ENCODE results near the gene SPATA3. TPM values are rescaled to one million over a fixed set of nuclear protein-coding genes. Genes with fewer than 3 reads are reported as not detected.
A peak's percentile ranks its signal among the peaks of the same experiment; 100 is the strongest.

SPATA3 gene
- total and polyA plus RNA-seq, 2 of the 13 experiments (the other 11 are each of a cell fraction or from before 2014, with no cell fraction given), result not detected

DNA sequence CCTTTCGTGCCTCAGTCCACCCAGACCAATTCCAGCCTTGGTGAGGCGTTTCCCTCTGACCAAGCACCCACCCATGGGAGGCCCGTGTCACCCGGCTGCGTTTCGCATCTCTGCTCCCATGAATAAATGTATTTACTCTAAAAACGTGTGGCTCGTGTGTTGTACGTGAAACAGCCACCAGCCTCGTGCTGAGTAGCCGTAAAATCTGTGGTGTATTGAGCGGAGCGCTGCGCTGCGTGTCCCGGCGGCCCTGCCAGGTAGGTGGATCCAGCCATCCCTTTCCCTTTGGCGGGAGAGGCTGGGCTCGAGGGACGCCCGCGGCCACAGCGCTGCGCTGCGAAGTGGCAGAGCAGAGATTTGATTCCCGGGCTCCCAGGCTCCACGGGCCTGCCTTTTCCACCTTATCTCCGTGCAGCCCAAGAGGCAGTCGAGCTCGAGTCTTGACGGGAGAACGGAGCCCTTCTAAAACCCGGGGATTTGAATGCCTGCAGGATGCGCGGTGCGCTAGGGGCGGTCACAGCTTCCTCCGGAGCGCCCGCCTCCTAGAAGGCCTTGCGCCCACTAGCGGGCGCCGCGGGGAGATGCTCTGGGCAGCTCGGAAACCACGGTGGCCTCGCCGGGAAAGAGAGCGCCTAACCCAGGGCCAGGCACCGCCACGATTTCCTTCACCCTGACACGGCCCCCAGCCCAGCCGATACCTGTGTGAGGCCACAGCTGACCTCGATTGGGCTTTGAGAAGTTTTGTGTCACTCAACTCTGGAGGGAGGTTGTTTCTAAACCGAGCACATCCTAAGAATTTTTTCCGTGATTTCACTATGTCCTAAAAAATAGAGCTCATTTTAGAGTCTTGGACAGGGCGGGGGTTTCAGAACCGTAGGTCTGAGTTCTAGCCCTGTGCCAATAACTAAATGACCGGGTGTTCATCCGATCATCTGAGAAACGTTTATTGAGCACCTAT lies 56.9 kb downstream of the SPATA3 start (continued):
- TF ChIP-seq, protein P1, sequence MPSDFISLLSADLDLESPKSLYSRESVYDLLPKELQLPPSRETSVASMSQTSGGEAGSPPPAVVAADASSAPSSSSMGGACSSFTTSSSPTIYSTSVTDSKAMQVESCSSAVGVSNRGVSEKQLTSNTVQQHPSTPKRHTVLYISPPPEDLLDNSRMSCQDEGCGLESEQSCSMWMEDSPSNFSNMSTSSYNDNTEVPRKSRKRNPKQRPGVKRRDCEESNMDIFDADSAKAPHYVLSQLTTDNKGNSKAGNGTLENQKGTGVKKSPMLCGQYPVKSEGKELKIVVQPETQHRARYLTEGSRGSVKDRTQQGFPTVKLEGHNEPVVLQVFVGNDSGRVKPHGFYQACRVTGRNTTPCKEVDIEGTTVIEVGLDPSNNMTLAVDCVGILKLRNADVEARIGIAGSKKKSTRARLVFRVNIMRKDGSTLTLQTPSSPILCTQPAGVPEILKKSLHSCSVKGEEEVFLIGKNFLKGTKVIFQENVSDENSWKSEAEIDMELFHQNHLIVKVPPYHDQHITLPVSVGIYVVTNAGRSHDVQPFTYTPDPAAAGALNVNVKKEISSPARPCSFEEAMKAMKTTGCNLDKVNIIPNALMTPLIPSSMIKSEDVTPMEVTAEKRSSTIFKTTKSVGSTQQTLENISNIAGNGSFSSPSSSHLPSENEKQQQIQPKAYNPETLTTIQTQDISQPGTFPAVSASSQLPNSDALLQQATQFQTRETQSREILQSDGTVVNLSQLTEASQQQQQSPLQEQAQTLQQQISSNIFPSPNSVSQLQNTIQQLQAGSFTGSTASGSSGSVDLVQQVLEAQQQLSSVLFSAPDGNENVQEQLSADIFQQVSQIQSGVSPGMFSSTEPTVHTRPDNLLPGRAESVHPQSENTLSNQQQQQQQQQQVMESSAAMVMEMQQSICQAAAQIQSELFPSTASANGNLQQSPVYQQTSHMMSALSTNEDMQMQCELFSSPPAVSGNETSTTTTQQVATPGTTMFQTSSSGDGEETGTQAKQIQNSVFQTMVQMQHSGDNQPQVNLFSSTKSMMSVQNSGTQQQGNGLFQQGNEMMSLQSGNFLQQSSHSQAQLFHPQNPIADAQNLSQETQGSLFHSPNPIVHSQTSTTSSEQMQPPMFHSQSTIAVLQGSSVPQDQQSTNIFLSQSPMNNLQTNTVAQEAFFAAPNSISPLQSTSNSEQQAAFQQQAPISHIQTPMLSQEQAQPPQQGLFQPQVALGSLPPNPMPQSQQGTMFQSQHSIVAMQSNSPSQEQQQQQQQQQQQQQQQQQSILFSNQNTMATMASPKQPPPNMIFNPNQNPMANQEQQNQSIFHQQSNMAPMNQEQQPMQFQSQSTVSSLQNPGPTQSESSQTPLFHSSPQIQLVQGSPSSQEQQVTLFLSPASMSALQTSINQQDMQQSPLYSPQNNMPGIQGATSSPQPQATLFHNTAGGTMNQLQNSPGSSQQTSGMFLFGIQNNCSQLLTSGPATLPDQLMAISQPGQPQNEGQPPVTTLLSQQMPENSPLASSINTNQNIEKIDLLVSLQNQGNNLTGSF (CRISPR knock-in tag; IDR thresholded peaks at IDR 0.05), result peak; percentile 73; the same call in 1 of the 2 replicates
- 0 out of 2 replicates have a peak, but pooled peaks have one; percentile 45 for TF ChIP-seq ETV6 (CRISPR knock-in tag; conservative IDR thresholded peaks at IDR 0.05)
- TF ChIP-seq, protein P2, sequence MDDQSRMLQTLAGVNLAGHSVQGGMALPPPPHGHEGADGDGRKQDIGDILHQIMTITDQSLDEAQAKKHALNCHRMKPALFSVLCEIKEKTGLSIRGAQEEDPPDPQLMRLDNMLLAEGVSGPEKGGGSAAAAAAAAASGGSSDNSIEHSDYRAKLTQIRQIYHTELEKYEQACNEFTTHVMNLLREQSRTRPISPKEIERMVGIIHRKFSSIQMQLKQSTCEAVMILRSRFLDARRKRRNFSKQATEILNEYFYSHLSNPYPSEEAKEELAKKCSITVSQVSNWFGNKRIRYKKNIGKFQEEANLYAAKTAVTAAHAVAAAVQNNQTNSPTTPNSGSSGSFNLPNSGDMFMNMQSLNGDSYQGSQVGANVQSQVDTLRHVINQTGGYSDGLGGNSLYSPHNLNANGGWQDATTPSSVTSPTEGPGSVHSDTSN (CRISPR knock-in tag; IDR thresholded peaks at IDR 0.05; ENCODE audit: borderline replicate concordance), result no peak
- no peak for TF ChIP-seq PLRG1 (conservative IDR thresholded peaks at IDR 0.05)
- TF ChIP-seq NR3C1 (CRISPR knock-in tag; IDR thresholded peaks at IDR 0.05), result no peak
- TF ChIP-seq FOXA3 (CRISPR knock-in tag; IDR thresholded peaks at IDR 0.05), result peak; percentile 61
- no peak for TF ChIP-seq JDP2 (CRISPR knock-in tag; IDR thresholded peaks at IDR 0.05; ENCODE audit: borderline replicate concordance)
- peak; percentile 84; the same call in 1 of the 2 replicates for TF ChIP-seq KLF13 (CRISPR knock-in tag; IDR thresholded peaks at IDR 0.05)
- TF ChIP-seq SUZ12 (IDR thresholded peaks at IDR 0.05; ENCODE audit: low read depth, low read length), result no peak
- no peak for TF ChIP-seq PHB2 (IDR thresholded peaks at IDR 0.05; ENCODE audit: partially characterized antibody)
- peak; percentile 59; the same call in 1 of the 2 replicates for TF ChIP-seq ELF3 (CRISPR knock-in tag; IDR thresholded peaks at IDR 0.05)
- no peak for TF ChIP-seq TEAD3 (CRISPR knock-in tag; optimal IDR thresholded peaks at IDR 0.05; ENCODE audit: borderline replicate concordance)
- TF ChIP-seq RFX3 (CRISPR knock-in tag; IDR thresholded peaks at IDR 0.05), result no peak
- TF ChIP-seq ELF4 (CRISPR knock-in tag; IDR thresholded peaks at IDR 0.05; ENCODE audit: borderline replicate concordance), result no peak
- TF ChIP-seq UBTF (CRISPR knock-in tag; IDR thresholded peaks at IDR 0.05), result peak; percentile 96
- TF ChIP-seq POLR2A (IDR thresholded peaks at IDR 0.05; ENCODE audit: insufficient read depth in 1 of 2, low read depth in 2 of 2, low read length in 2 of 2), result peak in 1 of 2 experiments; percentile 63; a peak in 2 of 4 replicates
- TF ChIP-seq ZNF350 (CRISPR knock-in tag; IDR thresholded peaks at IDR 0.05; ENCODE audit: borderline replicate concordance, low read depth), result peak; percentile 94
- TF ChIP-seq RARG (CRISPR knock-in tag; IDR thresholded peaks at IDR 0.05; ENCODE audit: low read depth), result no peak
- no peak for TF ChIP-seq MAFK (conservative IDR thresholded peaks at IDR 0.05 in 1 of 2, IDR thresholded peaks at IDR 0.05 in 1 of 2; ENCODE audit: low read length in 2 of 2)
- TF ChIP-seq CHD2 (IDR thresholded peaks at IDR 0.05; ENCODE audit: low read depth, low read length), result peak; percentile 26; the same call in 1 of the 2 replicates
- TF ChIP-seq CHCHD3 (CRISPR knock-in tag; IDR thresholded peaks at IDR 0.05), result 0 out of 2 replicates have a peak, but pooled peaks have one; percentile 35
- TF ChIP-seq NRL (CRISPR knock-in tag; IDR thresholded peaks at IDR 0.05; ENCODE audit: borderline replicate concordance), result peak; percentile 86; the same call in 1 of the 2 replicates
